Nephron progenitor cell (in vitro differentiated cells): Measurements from ENCODE around the gene MKRN2.
A peak's percentile ranks its signal among the peaks of the same experiment; 100 is the strongest.

Experiments
- DNase-seq: peaks from one replicate; pipeline ENCODE4 v3.0.0; 2021
- H3K27ac Mint-ChIP-seq: 2 replicates; pipeline ENCODE4 v1.8.0; 2021; ENCODE audit warnings: mild to moderate bottlenecking, moderate library complexity, mixed read lengths
- H3K27me3 Mint-ChIP-seq: 2 replicates; pipeline ENCODE4 v1.8.0; 2021; ENCODE audit warnings: mild to moderate bottlenecking, low read depth, mixed read lengths; ENCODE audit not compliant: poor library complexity
- H3K36me3 Mint-ChIP-seq: 2 replicates; pipeline ENCODE4 v1.8.0; 2021; ENCODE audit warnings: low read depth, mixed read lengths
- H3K4me1 Mint-ChIP-seq: 2 replicates; pipeline ENCODE4 v1.8.0; 2021; ENCODE audit warnings: mixed read lengths
- H3K4me3 Mint-ChIP-seq: 2 replicates; pipeline ENCODE4 v1.8.0; 2021; ENCODE audit warnings: mild to moderate bottlenecking, moderate library complexity, mixed read lengths
- H3K9me3 Mint-ChIP-seq: 2 replicates; pipeline ENCODE4 v1.8.0; 2021; ENCODE audit warnings: mild to moderate bottlenecking, moderate library complexity, mixed read lengths
- CTCF ChIP-seq: fragments of 200-600 bp; sonication (generic); IDR thresholded peaks from 2 replicates; pipeline ENCODE4 v1.5.0; 2021; ENCODE audit warnings: antibody characterized with exemption

Gene MKRN2

DNA sequence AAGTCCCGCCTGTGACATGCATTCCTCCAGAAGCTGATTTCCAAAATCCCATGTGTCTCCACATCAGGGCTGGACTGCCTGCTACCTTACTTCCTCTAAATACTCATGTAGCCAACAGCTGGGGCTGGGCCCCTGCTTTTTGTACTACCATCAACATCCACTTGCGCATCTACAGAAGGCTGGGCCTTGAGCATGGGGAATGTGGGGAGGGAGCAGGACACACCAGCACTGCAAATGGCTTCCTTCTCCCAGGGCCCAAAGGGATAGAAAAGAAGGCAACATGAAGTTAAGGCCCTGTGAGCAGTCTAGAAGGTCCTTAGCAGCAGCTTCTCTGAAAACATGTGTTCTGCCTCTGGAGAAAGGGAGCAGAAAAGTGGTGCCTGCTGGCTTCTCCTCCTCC, 27.2 kb downstream of the MKRN2 start:
- Mint-ChIP-seq H3K9me3 (no peaks in the 10 kb centered on the region), H3K36me3 (peaks cover 63% of the 10 kb centered on the region), H3K4me3 (no peak overlapping the region), H3K27ac (peak overlapping the region; percentile 73), H3K27me3 (no peaks in the 10 kb centered on the region), H3K4me1 (peaks cover 6% of the 10 kb centered on the region)
- DNase-seq = no peak
- TF ChIP-seq CTCF = no peak

GRCh38 chr3:12585181-12585580, 28.3 kb downstream of the MKRN2 start:
- Mint-ChIP-seq H3K27ac (peak overlapping the region; percentile 73), H3K4me3 (no peak overlapping the region), H3K4me1 (peaks cover 6% of the 10 kb centered on the region), H3K36me3 (peaks cover 59% of the 10 kb centered on the region), H3K9me3 (no peaks in the 10 kb centered on the region), H3K27me3 (no peaks in the 10 kb centered on the region)
- no peak for DNase-seq
- TF ChIP-seq CTCF = no peak

DNA sequence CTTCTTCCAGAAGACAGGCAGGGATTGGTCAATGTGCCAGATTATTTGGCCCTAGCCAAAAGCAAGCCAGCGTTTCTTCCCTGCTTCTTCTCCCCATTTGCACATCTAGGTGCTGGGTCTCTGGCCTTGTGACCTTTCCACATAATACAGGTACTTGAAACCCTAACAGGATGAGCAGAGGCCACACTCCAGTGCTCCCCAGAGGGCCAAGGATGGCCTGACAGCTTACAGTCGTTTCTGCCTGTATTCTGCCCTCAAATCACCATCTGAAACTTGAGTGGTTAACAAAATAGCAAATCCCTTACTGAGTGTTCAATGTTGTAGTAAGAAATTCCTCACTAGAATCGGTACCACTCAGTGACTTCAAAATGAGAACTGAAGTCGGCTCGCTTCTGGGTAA, 29.1 kb downstream of the MKRN2 start:
- Mint-ChIP-seq H3K27ac (peak overlapping the region; percentile 73), H3K4me1 (peaks cover 6% of the 10 kb centered on the region), H3K36me3 (peaks cover 62% of the 10 kb centered on the region), H3K9me3 (no peaks in the 10 kb centered on the region), H3K4me3 (no peak overlapping the region), H3K27me3 (no peaks in the 10 kb centered on the region)
- no peak for TF ChIP-seq CTCF
- DNase-seq = no peak

GRCh38 chr3:12586403-12586802, 29.5 kb downstream of the MKRN2 start:
- Mint-ChIP-seq H3K27me3 (no peaks in the 10 kb centered on the region), H3K27ac (peak overlapping the region; percentile 93), H3K4me1 (peaks cover 6% of the 10 kb centered on the region), H3K4me3 (no peak overlapping the region), H3K36me3 (peaks cover 64% of the 10 kb centered on the region), H3K9me3 (no peaks in the 10 kb centered on the region)
- no peak for TF ChIP-seq CTCF
- no peak for DNase-seq

DNA sequence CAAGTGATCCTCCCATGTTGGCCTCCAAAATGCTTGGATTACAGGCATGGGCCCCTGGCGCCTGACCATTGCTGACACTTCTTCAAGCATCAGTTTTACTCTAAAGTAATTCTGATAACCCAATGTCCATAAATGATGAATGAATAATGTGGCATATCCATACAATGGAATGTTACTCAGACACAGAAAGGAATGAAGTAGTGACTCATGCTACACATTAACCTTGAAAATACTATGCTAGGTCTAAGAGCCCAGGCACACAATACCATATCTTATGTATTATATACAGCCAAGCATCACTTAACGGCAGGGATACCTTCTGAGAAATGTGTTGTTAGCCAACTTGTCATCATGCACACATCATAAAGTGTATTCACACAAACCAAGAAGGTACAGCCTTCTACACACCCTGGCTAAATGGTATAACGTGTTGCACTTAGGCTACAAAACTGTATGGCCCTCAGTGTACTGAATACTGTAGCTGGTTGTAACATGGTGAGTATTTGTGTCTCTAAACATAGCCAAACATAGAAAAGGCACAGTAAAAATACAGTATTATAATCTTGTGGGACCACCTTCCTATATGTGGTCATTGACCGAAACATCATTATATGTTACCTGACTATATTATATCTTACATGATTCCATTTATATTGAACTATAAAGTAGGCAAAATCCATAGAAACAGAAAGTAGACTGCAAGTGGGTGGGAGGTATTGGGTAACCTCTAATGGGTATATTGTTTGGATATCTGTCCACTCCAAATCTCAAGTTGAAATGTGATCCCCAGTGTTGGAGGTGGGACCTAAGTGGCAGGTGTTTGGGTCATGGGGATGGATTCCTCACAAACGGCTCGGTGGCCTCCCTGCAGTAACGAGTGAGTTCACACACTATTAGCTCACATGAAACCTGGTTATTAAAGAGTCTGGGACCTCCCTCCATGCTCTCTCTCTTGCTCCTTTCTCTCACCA, 31.4 kb downstream of the MKRN2 start:
- H3K4me3 Mint-ChIP-seq = no peak overlapping the region
- no peaks in the 10 kb centered on the region for H3K27me3 Mint-ChIP-seq
- no peak for DNase-seq
- H3K4me1 Mint-ChIP-seq = peaks cover 6% of the 10 kb centered on the region
- H3K9me3 Mint-ChIP-seq = no peaks in the 10 kb centered on the region
- no peak for TF ChIP-seq CTCF
- no peak overlapping the region for H3K27ac Mint-ChIP-seq
- H3K36me3 Mint-ChIP-seq = peaks cover 72% of the 10 kb centered on the region

DNA sequence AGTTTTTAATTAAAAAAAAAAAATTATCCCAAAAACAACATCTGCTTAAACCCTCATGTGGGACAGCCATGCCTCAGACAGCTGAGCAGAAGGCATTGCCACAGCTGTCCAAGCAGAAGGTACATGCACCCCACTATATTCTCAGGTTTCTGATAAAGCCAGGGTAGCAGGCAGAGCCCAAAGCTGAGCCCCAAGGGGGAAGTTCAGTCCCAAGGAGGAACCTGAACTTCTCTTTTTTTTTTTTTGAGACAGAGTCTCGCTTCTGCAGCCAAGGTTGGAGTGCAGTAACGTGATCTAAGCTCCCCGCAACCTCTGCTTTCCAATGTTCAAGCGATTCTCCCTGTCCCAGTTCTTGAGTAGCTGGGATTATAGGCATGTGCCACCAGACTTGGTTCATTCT, 33.2 kb downstream of the MKRN2 start:
- Mint-ChIP-seq H3K4me3 (no peak overlapping the region), H3K27ac (no peak overlapping the region), H3K27me3 (no peaks in the 10 kb centered on the region), H3K4me1 (peaks cover 6% of the 10 kb centered on the region), H3K36me3 (peaks cover 75% of the 10 kb centered on the region), H3K9me3 (no peaks in the 10 kb centered on the region)
- TF ChIP-seq CTCF = no peak
- no peak for DNase-seq
